A549 (cell line): ENCODE data around the gene EZH1. TPM values are rescaled to one million over a fixed set of nuclear protein-coding genes. Genes with fewer than 3 reads are reported as not detected.
A peak's percentile ranks its signal among the peaks of the same experiment; 100 is the strongest.

Source experiments
- ATAC-seq, 2 experiments: fragments of 200-7000 bp in 1 of 2; fragments of >200 bp in 1 of 2; cut with Nextera tagmentation in 1 of 2; cut with Tn5 transposase in 1 of 2; 3 replicates each; pipeline versions ENCODE4 v1.8.0 to v1.9.1; 2018 to 2020; ENCODE audit warnings: mild to moderate bottlenecking in 1 of 2, moderate library complexity in 1 of 2
- CTCF ChIA-PET: fragments of 300-600 bp; sonication (Branson Sonifier 250); formaldehyde crosslinking; extraction: SDS; loops from one replicate; lab custom pipeline; 2021; ENCODE audit warnings: antibody characterized with exemption, inconsistent platforms; lab: Yijun Ruan, JAX
- POLR2A ChIA-PET: fragments of 350-600 bp; formaldehyde crosslinking; extraction: SDS; loops from one replicate; lab custom pipeline; 2021; ENCODE audit warnings: antibody characterized with exemption, inconsistent platforms; lab: Yijun Ruan, JAX
- DNase-seq, 2 experiments: peaks; one replicate each; pipeline versions ENCODE4 v3.0.0 to v3.0.0-alpha.2; 2011 to 2016; ENCODE audit warnings: low read depth in 1 of 2, low spot score in 1 of 2
- FAIRE-seq: peaks from 2 replicates; lab custom pipeline; 2011; peaks lifted over from hg19 to GRCh38; lab: Jason Lieb, UNC
- H3K27ac ChIP-seq, 2 experiments: fragments of >200 bp; sonication (Bioruptor Twin); formaldehyde crosslinking; 3 replicates each; pipeline ENCODE4 v1.5.1; 2016 to 2017
- H3K4me1 ChIP-seq: fragments of >200 bp; sonication (Bioruptor Twin); formaldehyde crosslinking; 3 replicates; pipeline ENCODE4 v1.6.1; 2016
- H3K4me2 ChIP-seq: fragments of >200 bp; sonication (Bioruptor Twin); formaldehyde crosslinking; 3 replicates; pipeline ENCODE4 v1.6.1; 2016
- H3K4me3 ChIP-seq: fragments of >200 bp; sonication (Bioruptor Twin); formaldehyde crosslinking; 3 replicates; pipeline ENCODE4 v1.5.1; 2016
- H3K9me3 ChIP-seq: fragments of >200 bp; sonication (Bioruptor Twin); formaldehyde crosslinking; 3 replicates; pipeline ENCODE4 v1.6.1; 2016
- CBX2 ChIP-seq: fragments of 200-600 bp; sonication (generic); IDR thresholded peaks from 2 replicates; pipeline ENCODE4 v1.6.1; 2016; ENCODE audit warnings: low read depth, mild to moderate bottlenecking, borderline replicate concordance
- E2F6 ChIP-seq: IDR thresholded peaks from 2 replicates; pipeline ENCODE4 v1.6.1; 2012; ENCODE audit warnings: low read depth, borderline replicate concordance
- ELK1 ChIP-seq: fragments of 150-350 bp; IDR thresholded peaks from 2 replicates; pipeline ENCODE4 v1.6.1; 2014; ENCODE audit warnings: low read depth, mild to moderate bottlenecking, low read length
- ESRRA ChIP-seq: fragments of 150-350 bp; IDR thresholded peaks from 2 replicates; pipeline ENCODE4 v1.6.1; 2014; ENCODE audit warnings: mild to moderate bottlenecking, low read length, borderline replicate concordance
- FOSB ChIP-seq: fragments of 250-450 bp; sonication (Bioruptor Pico); IDR thresholded peaks from 2 replicates; pipeline ENCODE4 v1.5.0; 2020; ENCODE audit warnings: mild to moderate bottlenecking, moderate library complexity
- HOXB5 ChIP-seq: fragments of 250-450 bp; sonication (Bioruptor Pico); IDR thresholded peaks from 2 replicates; pipeline ENCODE4 v1.5.0; 2020; ENCODE audit warnings: mild to moderate bottlenecking, moderate library complexity
- JUNB ChIP-seq: fragments of >200 bp; sonication (Bioruptor Twin); formaldehyde crosslinking; IDR thresholded peaks from 2 replicates; pipeline ENCODE4 v1.6.1; 2016
- MYC ChIP-seq: IDR thresholded peaks from 2 replicates; pipeline ENCODE4 v1.6.1; 2012; ENCODE audit warnings: mild to moderate bottlenecking, inconsistent platforms, low read length, improper control_type of control experiment, borderline replicate concordance
- NR3C1 ChIP-seq: fragments of >200 bp; sonication (Bioruptor Twin); formaldehyde crosslinking; IDR thresholded peaks from 3 replicates; pipeline ENCODE4 v1.6.1; 2017
- POLR2A ChIP-seq: IDR thresholded peaks from 2 replicates; pipeline ENCODE4 v1.6.1; 2012; ENCODE audit warnings: mild to moderate bottlenecking, low read length
- RAD21 ChIP-seq, 2 experiments: fragments of >200 bp in 1 of 2; sonication (Bioruptor Twin) in 1 of 2; formaldehyde crosslinking in 1 of 2; IDR thresholded peaks in 1 of 2; conservative IDR thresholded peaks in 1 of 2; 2 replicates in 1 of 2; 3 replicates in 1 of 2; pipeline ENCODE4 v1.6.1; 2012 to 2018; ENCODE audit warnings: inconsistent platforms in 1 of 2
- RCOR1 ChIP-seq: fragments of 150-350 bp; IDR thresholded peaks from 2 replicates; pipeline ENCODE4 v1.6.1; 2014; ENCODE audit warnings: antibody characterized with exemption, low read length, low read depth
- REST ChIP-seq: fragments of 200-600 bp; sonication (generic); IDR thresholded peaks from 2 replicates; pipeline ENCODE4 v1.6.1; 2016; ENCODE audit warnings: antibody characterized with exemption, mild to moderate bottlenecking, moderate library complexity
- RNF2 ChIP-seq: fragments of 200-600 bp; sonication (generic); IDR thresholded peaks from 2 replicates; pipeline ENCODE4 v1.6.1; 2016; ENCODE audit warnings: low read depth, mild to moderate bottlenecking, antibody characterized with exemption, moderate library complexity, borderline replicate concordance
- SMC3 ChIP-seq: fragments of >200 bp; sonication (Bioruptor Twin); formaldehyde crosslinking; IDR thresholded peaks from 3 replicates; pipeline ENCODE4 v1.6.1; 2018; ENCODE audit warnings: inconsistent platforms
- ZC3H11A ChIP-seq: fragments of 450-650 bp; IDR thresholded peaks from 2 replicates; pipeline ENCODE4 v1.6.1; 2014; ENCODE audit warnings: antibody characterized with exemption, mild to moderate bottlenecking
- ZNF302 ChIP-seq: fragments of 250-450 bp; sonication (Bioruptor Pico); IDR thresholded peaks from 2 replicates; pipeline ENCODE4 v1.9.0; 2021; ENCODE audit warnings: inconsistent platforms, mild to moderate bottlenecking, moderate library complexity
- WGBS: methylation state at CpG from one replicate; pipeline ENCODE4 v1.1.6; 2017; ENCODE audit errors: missing lambda C conversion rate; 5-methylcytosine and 5-hydroxymethylcytosine counted together
- polyA plus RNA-seq, 4 experiments: library from polyadenylated mRNA; depleted of rRNA in 3 of 4; stranded (reverse); fragments of >200 nt; fragmentation: RNase III in 1 of 4; extraction: RNeasy Plus Mini Kit Qiagen cat#74134 plus additional on column Dnase treatment in 1 of 4; gene quantifications; 2 replicates in 3 of 4; 3 replicates in 1 of 4; pipeline ENCODE4 v1.2.3, GENCODE V29; 2011 to 2017
- TF ChIP-seq, protein P1 (sequence below): fragments of >200 bp; sonication (Bioruptor Twin); formaldehyde crosslinking; IDR thresholded peaks from 3 replicates; pipeline ENCODE4 v1.5.1; 2016
- TF ChIP-seq, protein P2 (sequence below): fragments of 250-450 bp; sonication (Bioruptor Pico); IDR thresholded peaks from 2 replicates; pipeline ENCODE4 v1.5.0; 2021; ENCODE audit warnings: mild to moderate bottlenecking, moderate library complexity, borderline replicate concordance

EZH1 gene
- polyA plus RNA-seq, 2 of the 4 experiments (the other 2 are of a cell fraction): 20.1 to 41.1 TPM

GRCh38 chr17:42723636-42724035 lies 21.2 kb downstream of the EZH1 start:
- Histone ChIP-seq H3K4me3 (no peak overlapping the region), H3K27ac (no peak overlapping the region), H3K4me1 (no peaks in the 10 kb centered on the region), H3K9me3 (no peaks in the 10 kb centered on the region), H3K4me2 (no peak overlapping the region)
- CTCF ChIA-PET: interaction anchor here (0.9 to 1.9 kb wide), 3 partner anchors 10 to 101 kb away, joined by 4 to 6 read pairs (median 5); partner anchors contain the start of gene BECN1
- TF ChIP-seq RCOR1 (no peak), JUNB (no peak), ESRRA (no peak)
- TF ChIP-seq, protein P1, sequence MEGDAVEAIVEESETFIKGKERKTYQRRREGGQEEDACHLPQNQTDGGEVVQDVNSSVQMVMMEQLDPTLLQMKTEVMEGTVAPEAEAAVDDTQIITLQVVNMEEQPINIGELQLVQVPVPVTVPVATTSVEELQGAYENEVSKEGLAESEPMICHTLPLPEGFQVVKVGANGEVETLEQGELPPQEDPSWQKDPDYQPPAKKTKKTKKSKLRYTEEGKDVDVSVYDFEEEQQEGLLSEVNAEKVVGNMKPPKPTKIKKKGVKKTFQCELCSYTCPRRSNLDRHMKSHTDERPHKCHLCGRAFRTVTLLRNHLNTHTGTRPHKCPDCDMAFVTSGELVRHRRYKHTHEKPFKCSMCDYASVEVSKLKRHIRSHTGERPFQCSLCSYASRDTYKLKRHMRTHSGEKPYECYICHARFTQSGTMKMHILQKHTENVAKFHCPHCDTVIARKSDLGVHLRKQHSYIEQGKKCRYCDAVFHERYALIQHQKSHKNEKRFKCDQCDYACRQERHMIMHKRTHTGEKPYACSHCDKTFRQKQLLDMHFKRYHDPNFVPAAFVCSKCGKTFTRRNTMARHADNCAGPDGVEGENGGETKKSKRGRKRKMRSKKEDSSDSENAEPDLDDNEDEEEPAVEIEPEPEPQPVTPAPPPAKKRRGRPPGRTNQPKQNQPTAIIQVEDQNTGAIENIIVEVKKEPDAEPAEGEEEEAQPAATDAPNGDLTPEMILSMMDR: no peak
- WGBS: 93% methylated on average over 3 of the region's 3 CpGs
- POLR2A ChIA-PET: no interaction called here
- FAIRE-seq (no peak), DNase-seq (no peak), ATAC-seq (no peak)

DNA sequence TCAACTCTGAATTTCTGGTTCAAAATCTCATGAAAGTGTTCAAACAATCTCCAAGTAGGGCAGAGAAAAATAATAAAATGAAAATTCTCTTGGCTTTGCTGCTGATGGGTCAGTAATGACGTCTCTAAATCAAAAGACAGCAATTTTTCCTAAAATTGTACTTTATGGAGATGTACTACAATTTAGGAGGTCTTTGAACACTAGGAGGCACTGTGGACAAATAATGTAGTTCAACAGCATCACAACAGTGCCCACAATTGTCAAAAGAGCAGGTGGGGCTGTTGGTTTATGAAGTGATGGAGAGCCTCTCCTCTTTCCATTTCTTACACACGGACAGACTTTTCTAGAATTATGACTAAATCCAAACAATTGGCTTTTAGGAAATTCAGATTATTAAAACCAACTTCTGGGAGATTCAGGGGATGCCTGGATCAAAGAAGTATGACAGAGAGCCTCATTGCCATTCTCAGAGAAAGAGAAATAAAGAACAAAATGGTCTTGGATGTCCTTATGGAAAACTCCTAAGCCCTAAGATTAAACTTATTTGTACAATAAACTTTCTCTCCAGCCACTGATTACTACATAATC lies 23.8 kb downstream of the EZH1 start:
- CTCF ChIA-PET: interaction anchor here (0.7 to 6.1 kb wide), 15 partner anchors 8 to 136 kb away, joined by 3 to 79 read pairs (median 4); partner anchors contain the start of genes BECN1, RAMP2 and VPS25
- no peaks in the 10 kb centered on the region for H3K9me3 ChIP-seq
- no peak overlapping the region for H3K4me3 ChIP-seq
- peak; percentile 95 to 96 for ATAC-seq
- WGBS: 8% methylated on average over 2 of the region's 2 CpGs
- H3K4me1 ChIP-seq: no peaks in the 10 kb centered on the region
- H3K4me2 ChIP-seq: no peak overlapping the region
- POLR2A ChIA-PET: no interaction called here
- TF ChIP-seq ZC3H11A: no peak
- TF ChIP-seq SMC3: peak; percentile 83
- TF ChIP-seq RAD21 (conservative IDR thresholded peaks at IDR 0.05 in 1 of 2, IDR thresholded peaks at IDR 0.05 in 1 of 2): peak; percentile 83 to 88
- TF ChIP-seq, protein P1: peak; percentile 95
- no peak for TF ChIP-seq HOXB5 (CRISPR knock-in tag)
- TF ChIP-seq, all 56 proteins: peak for 3
- H3K27ac ChIP-seq: no peak overlapping the region
- peak; percentile 73 for FAIRE-seq
- DNase-seq: peak; percentile 77 to 80

DNA sequence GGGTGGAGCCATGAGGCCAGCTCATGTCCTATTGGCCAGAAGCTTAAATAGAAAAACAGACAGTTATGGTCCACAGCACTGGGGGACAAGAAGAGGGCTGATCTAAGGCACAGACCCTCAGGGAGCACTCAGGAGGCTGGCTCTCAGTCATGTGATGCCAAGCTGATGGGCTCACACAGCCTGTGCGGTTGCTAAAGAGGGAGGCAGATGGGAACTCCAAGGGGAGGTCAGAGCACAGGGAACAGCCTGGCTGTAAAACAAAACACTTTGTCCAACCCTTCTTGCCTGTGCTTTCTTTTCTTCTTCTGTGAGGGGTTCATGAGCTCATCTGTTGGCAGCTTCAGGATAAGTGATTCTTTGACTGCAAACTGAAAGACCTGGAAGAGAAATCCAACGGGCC lies 35.3 kb downstream of the EZH1 start:
- H3K4me3 ChIP-seq: no peak overlapping the region
- ChIA-PET POLR2A (interaction anchor here (1.1 kb wide), 1 partner anchor 115 kb away, joined by 4 read pairs; the partner anchor contains the start of gene BECN1), CTCF (interaction anchor here (0.8 to 3.5 kb wide), 9 partner anchors 9 to 131 kb away, joined by 3 to 19 read pairs (median 5); no protein-coding TSS in a partner anchor)
- ATAC-seq (no peak), FAIRE-seq (no peak), DNase-seq (no peak)
- H3K4me2 ChIP-seq: no peak overlapping the region
- no peaks in the 10 kb centered on the region for H3K9me3 ChIP-seq
- no peak overlapping the region for H3K27ac ChIP-seq
- no peaks in the 10 kb centered on the region for H3K4me1 ChIP-seq
- 93% methylated on average over 2 of the region's 2 CpGs for WGBS
- TF ChIP-seq JUNB (no peak), ELK1 (no peak), RNF2 (no peak), RCOR1 (no peak), RAD21 (conservative IDR thresholded peaks at IDR 0.05 in 1 of 2, IDR thresholded peaks at IDR 0.05 in 1 of 2) (no peak), ZNF302 (CRISPR knock-in tag) (no peak), POLR2A (no peak), MYC (no peak), CBX2 (no peak), ESRRA (no peak), FOSB (CRISPR knock-in tag) (no peak), REST (no peak), NR3C1 (no peak), E2F6 (no peak)
- TF ChIP-seq, protein P2, sequence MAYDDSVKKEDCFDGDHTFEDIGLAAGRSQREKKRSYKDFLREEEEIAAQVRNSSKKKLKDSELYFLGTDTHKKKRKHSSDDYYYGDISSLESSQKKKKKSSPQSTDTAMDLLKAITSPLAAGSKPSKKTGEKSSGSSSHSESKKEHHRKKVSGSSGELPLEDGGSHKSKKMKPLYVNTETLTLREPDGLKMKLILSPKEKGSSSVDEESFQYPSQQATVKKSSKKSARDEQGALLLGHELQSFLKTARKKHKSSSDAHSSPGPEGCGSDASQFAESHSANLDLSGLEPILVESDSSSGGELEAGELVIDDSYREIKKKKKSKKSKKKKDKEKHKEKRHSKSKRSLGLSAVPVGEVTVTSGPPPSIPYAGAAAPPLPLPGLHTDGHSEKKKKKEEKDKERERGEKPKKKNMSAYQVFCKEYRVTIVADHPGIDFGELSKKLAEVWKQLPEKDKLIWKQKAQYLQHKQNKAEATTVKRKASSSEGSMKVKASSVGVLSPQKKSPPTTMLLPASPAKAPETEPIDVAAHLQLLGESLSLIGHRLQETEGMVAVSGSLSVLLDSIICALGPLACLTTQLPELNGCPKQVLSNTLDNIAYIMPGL: no peak
